WTC11 (cell line): ENCODE measurements around the gene GALNT2. TPM values are rescaled to one million over a fixed set of nuclear protein-coding genes. Genes with fewer than 3 reads are reported as not detected.
A peak's percentile ranks its signal among the peaks of the same experiment; 100 is the strongest.

Experiments used
- ATAC-seq: fragments of 200-7000 bp; cut with Tn5 transposase; 2 replicates; pipeline ENCODE4 v1.10.0; 2021; ENCODE audit warnings: mild to moderate bottlenecking, moderate library complexity
- CTCF ChIA-PET: fragments of 300-600 bp; sonication (Branson Sonifier 250); formaldehyde crosslinking; loops from one replicate; lab custom pipeline; 2021; ENCODE audit warnings: antibody characterized with exemption; lab: Charles Lee
- POLR2A ChIA-PET: fragments of 350-600 bp; sonication (Branson Sonifier 250); formaldehyde crosslinking; loops from one replicate; lab custom pipeline; 2021; ENCODE audit warnings: antibody characterized with exemption; lab: Charles Lee
- DNase-seq: peaks from one replicate; pipeline ENCODE4 v3.0.0; 2021; ENCODE audit warnings: low spot score
- H3K27ac Mint-ChIP-seq: 2 replicates; pipeline ENCODE4 v1.8.0; 2021; ENCODE audit warnings: mixed read lengths
- H3K27me3 Mint-ChIP-seq: 2 replicates; pipeline ENCODE4 v1.8.0; 2021; ENCODE audit warnings: low read depth, mild to moderate bottlenecking, moderate library complexity, mixed read lengths
- H3K36me3 Mint-ChIP-seq: 2 replicates; pipeline ENCODE4 v1.8.0; 2021; ENCODE audit warnings: mixed read lengths
- H3K4me1 Mint-ChIP-seq: 2 replicates; pipeline ENCODE4 v1.8.0; 2022; ENCODE audit warnings: mixed read lengths
- H3K4me3 Mint-ChIP-seq: 2 replicates; pipeline ENCODE4 v1.8.0; 2021; ENCODE audit warnings: mild to moderate bottlenecking, moderate library complexity, mixed read lengths
- H3K9me3 Mint-ChIP-seq: 2 replicates; pipeline ENCODE4 v1.8.0; 2021; ENCODE audit warnings: mixed read lengths
- FOXK1 ChIP-seq: sonication (generic); formaldehyde crosslinking; IDR thresholded peaks from 2 replicates; pipeline ENCODE4 v1.8.0; 2022; ENCODE audit warnings: mild to moderate bottlenecking, moderate library complexity, missing genetic modification reagents
- FOXP1 ChIP-seq: sonication (generic); formaldehyde crosslinking; IDR thresholded peaks from 2 replicates; pipeline ENCODE4 v1.8.0; 2022; ENCODE audit warnings: missing genetic modification reagents, mild to moderate bottlenecking, moderate library complexity, borderline replicate concordance
- NFYB ChIP-seq: sonication (generic); formaldehyde crosslinking; conservative IDR thresholded peaks from 2 replicates; pipeline ENCODE4 v1.8.0; 2022; ENCODE audit warnings: low read depth, missing genetic modification reagents
- NR2C2 ChIP-seq: sonication (generic); formaldehyde crosslinking; IDR thresholded peaks from 2 replicates; pipeline ENCODE4 v1.8.0; 2022; ENCODE audit warnings: mild to moderate bottlenecking, missing genetic modification reagents
- OVOL2 ChIP-seq: fragments of 250-450 bp; sonication (Bioruptor Pico); IDR thresholded peaks from 2 replicates; pipeline ENCODE4 v1.9.0; 2021; ENCODE audit warnings: mild to moderate bottlenecking, borderline replicate concordance
- ZBTB21 ChIP-seq: sonication (generic); formaldehyde crosslinking; IDR thresholded peaks from 2 replicates; pipeline ENCODE4 v1.8.1; 2023; ENCODE audit warnings: mild to moderate bottlenecking, missing genetic modification reagents, borderline replicate concordance
- ZNF317 ChIP-seq: sonication (generic); formaldehyde crosslinking; IDR thresholded peaks from 2 replicates; pipeline ENCODE4 v1.8.1; 2023; ENCODE audit warnings: low read depth, mild to moderate bottlenecking, moderate library complexity, missing genetic modification reagents, borderline replicate concordance
- ZNF396 ChIP-seq: fragments of 250-450 bp; sonication (Bioruptor Pico); IDR thresholded peaks from 2 replicates; pipeline ENCODE4 v1.8.0; 2021; ENCODE audit warnings: mild to moderate bottlenecking, moderate library complexity, borderline replicate concordance
- ZNF423 ChIP-seq: fragments of 250-450 bp; sonication (Bioruptor Pico); IDR thresholded peaks from 2 replicates; pipeline ENCODE4 v2.1.2; 2022; ENCODE audit warnings: mild to moderate bottlenecking, moderate library complexity
- total RNA-seq: library from RNA; stranded (reverse); gene quantifications from 3 replicates; pipeline ENCODE4 v1.2.3, GENCODE V29; 2021
- TF ChIP-seq, protein P1 (sequence below): fragments of 250-450 bp; sonication (Bioruptor Pico); IDR thresholded peaks from 2 replicates; pipeline ENCODE4 v1.8.0; 2021; ENCODE audit warnings: mild to moderate bottlenecking
- TF ChIP-seq, protein P2 (sequence below): sonication (generic); formaldehyde crosslinking; IDR thresholded peaks from 2 replicates; pipeline ENCODE4 v1.8.0; 2023; ENCODE audit warnings: mild to moderate bottlenecking, missing genetic modification reagents
- TF ChIP-seq, protein P3 (sequence below): sonication (generic); formaldehyde crosslinking; IDR thresholded peaks from 2 replicates; pipeline ENCODE4 v1.8.1; 2023; ENCODE audit warnings: mild to moderate bottlenecking, missing genetic modification reagents
- TF ChIP-seq, protein P4 (sequence below): sonication (generic); formaldehyde crosslinking; conservative IDR thresholded peaks from 2 replicates; pipeline ENCODE4 v1.8.1; 2022; ENCODE audit warnings: mild to moderate bottlenecking, missing genetic modification reagents
- TF ChIP-seq, protein P5 (sequence below): sonication (generic); formaldehyde crosslinking; IDR thresholded peaks from 2 replicates; pipeline ENCODE4 v1.8.1; 2023; ENCODE audit warnings: mild to moderate bottlenecking, missing genetic modification reagents, borderline replicate concordance
- TF ChIP-seq, protein P6 (sequence below): sonication (generic); formaldehyde crosslinking; IDR thresholded peaks from 2 replicates; pipeline ENCODE4 v1.8.1; 2022; ENCODE audit warnings: low read depth, mild to moderate bottlenecking, moderate library complexity, missing genetic modification reagents, borderline replicate concordance
- TF ChIP-seq, protein P7 (sequence below): sonication (generic); formaldehyde crosslinking; IDR thresholded peaks from 2 replicates; pipeline ENCODE4 v1.8.1; 2022; ENCODE audit warnings: low read depth, missing genetic modification reagents, borderline replicate concordance

The GALNT2 gene
- total RNA-seq, 1 experiment from 2014 or later: 74.8 TPM

DNA sequence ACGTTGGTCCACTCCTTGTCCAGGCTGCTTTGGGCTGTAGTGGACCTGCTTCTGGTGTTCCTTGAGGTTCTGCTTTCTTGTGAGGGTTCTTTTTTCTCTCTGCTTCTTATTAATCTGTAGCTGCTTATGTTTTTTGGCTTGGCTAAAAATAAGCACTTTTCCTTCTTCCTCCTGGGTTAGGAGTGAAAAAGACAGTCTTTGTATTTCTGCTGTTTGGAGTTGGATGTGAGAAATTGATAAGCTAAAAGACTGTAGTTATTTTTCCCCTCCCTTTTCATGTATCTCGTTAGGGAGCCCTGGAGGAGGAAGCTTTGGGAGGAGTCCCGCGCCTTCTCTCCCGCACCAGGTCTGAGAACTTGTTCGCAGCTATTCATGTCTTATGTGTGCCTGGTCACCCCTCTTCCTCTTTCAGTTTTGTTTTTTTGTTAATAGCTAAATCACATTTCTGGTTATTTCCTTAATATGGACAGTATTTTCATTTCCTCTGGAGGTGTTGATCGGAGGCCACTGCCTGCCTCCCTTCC is 79.0 kb downstream of the GALNT2 start (continued):
- TF ChIP-seq, protein P1, sequence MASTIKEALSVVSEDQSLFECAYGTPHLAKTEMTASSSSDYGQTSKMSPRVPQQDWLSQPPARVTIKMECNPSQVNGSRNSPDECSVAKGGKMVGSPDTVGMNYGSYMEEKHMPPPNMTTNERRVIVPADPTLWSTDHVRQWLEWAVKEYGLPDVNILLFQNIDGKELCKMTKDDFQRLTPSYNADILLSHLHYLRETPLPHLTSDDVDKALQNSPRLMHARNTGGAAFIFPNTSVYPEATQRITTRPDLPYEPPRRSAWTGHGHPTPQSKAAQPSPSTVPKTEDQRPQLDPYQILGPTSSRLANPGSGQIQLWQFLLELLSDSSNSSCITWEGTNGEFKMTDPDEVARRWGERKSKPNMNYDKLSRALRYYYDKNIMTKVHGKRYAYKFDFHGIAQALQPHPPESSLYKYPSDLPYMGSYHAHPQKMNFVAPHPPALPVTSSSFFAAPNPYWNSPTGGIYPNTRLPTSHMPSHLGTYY (CRISPR knock-in tag): no peak

DNA sequence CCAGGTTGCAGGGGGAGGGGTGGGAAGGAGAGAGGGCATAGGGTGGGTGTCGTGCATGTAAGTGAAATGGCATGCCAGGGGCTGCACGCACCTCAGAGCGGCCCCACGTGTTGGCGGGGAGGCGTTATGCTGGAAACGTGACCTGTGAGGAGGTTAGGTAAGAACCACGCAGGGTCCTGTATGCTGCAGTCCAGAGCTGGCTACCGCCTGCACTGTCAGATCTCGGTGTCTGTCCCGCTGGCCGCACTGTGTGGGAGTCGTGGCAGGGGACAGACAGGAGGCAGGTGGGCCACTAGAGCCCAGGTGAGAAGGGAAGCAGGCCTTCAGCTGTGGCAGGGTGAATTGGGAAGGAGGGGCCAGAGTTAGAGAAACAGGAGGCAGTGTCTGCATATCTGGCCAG is 79.7 kb downstream of the GALNT2 start:
- Mint-ChIP-seq H3K9me3 (no peaks in the 10 kb centered on the region), H3K4me3 (no peak overlapping the region), H3K27me3 (no peaks in the 10 kb centered on the region), H3K36me3 (no peaks in the 10 kb centered on the region), H3K4me1 (peaks cover 70% of the 10 kb centered on the region), H3K27ac (peak overlapping the region; percentile 51; the same call in 1 of the 2 replicates)
- ATAC-seq: no peak
- TF ChIP-seq, protein P2, sequence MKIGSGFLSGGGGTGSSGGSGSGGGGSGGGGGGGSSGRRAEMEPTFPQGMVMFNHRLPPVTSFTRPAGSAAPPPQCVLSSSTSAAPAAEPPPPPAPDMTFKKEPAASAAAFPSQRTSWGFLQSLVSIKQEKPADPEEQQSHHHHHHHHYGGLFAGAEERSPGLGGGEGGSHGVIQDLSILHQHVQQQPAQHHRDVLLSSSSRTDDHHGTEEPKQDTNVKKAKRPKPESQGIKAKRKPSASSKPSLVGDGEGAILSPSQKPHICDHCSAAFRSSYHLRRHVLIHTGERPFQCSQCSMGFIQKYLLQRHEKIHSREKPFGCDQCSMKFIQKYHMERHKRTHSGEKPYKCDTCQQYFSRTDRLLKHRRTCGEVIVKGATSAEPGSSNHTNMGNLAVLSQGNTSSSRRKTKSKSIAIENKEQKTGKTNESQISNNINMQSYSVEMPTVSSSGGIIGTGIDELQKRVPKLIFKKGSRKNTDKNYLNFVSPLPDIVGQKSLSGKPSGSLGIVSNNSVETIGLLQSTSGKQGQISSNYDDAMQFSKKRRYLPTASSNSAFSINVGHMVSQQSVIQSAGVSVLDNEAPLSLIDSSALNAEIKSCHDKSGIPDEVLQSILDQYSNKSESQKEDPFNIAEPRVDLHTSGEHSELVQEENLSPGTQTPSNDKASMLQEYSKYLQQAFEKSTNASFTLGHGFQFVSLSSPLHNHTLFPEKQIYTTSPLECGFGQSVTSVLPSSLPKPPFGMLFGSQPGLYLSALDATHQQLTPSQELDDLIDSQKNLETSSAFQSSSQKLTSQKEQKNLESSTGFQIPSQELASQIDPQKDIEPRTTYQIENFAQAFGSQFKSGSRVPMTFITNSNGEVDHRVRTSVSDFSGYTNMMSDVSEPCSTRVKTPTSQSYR (CRISPR knock-in tag): no peak
- no peak for TF ChIP-seq FOXP1 (CRISPR knock-in tag)
- TF ChIP-seq, protein P3, sequence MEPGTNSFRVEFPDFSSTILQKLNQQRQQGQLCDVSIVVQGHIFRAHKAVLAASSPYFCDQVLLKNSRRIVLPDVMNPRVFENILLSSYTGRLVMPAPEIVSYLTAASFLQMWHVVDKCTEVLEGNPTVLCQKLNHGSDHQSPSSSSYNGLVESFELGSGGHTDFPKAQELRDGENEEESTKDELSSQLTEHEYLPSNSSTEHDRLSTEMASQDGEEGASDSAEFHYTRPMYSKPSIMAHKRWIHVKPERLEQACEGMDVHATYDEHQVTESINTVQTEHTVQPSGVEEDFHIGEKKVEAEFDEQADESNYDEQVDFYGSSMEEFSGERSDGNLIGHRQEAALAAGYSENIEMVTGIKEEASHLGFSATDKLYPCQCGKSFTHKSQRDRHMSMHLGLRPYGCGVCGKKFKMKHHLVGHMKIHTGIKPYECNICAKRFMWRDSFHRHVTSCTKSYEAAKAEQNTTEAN: no peak
- no peak for TF ChIP-seq ZBTB21
- TF ChIP-seq FOXK1 (CRISPR knock-in tag): no peak
- TF ChIP-seq ZNF423 (CRISPR knock-in tag): no peak
- TF ChIP-seq, protein P1 (CRISPR knock-in tag): no peak
- no peak for TF ChIP-seq OVOL2 (CRISPR knock-in tag)
- TF ChIP-seq ZNF396: no peak
- TF ChIP-seq NFYB (CRISPR knock-in tag): no peak
- no peak for TF ChIP-seq ZNF317 (CRISPR knock-in tag)
- TF ChIP-seq NR2C2 (CRISPR knock-in tag): no peak
- TF ChIP-seq, protein P4, sequence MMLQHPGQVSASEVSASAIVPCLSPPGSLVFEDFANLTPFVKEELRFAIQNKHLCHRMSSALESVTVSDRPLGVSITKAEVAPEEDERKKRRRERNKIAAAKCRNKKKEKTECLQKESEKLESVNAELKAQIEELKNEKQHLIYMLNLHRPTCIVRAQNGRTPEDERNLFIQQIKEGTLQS (CRISPR knock-in tag): no peak
- ChIA-PET POLR2A (no interaction called here), CTCF (no interaction called here)
- no peak for DNase-seq

DNA sequence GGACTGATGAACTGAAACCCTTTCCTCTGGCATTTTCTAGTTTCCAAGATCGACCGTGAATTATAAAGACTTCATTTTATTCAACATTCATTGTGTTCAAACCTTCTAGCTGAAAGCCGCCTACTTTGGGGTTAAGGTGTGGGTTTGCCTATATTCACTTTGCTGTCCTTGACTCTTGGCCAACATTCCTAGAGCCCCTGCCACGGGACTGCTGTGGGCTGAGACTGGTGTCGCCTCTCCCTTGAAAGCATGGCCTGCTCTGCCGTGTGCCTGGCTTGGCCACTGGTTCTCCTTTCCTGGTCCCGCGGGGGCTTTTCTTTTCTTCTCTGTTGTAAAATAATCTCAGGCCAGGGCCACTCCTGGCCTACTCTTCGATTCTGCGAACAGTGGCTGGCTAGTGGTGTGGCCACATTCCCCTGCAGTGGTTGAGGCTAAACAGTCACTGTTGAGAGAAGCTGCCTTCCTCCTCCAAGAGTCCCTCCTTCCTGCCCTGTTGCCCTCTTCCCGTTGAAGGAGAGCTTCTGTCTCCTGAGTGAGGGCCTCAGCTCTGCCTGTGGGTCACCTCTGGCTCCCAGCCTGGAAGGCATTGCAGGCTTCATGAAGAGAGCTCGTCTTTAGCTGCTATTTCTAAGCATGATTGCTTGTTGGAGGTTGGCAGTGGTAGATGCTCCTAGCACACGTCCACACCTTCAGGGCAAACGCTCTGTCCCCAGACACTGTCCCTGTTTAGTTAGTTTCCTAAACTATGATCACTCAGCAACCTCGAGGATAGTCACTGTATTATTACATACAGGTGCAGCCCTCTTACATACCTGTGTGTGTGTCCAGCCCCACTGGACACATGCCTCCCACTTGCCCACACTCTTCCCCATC is 80.5 kb downstream of the GALNT2 start:
- TF ChIP-seq, protein P5, sequence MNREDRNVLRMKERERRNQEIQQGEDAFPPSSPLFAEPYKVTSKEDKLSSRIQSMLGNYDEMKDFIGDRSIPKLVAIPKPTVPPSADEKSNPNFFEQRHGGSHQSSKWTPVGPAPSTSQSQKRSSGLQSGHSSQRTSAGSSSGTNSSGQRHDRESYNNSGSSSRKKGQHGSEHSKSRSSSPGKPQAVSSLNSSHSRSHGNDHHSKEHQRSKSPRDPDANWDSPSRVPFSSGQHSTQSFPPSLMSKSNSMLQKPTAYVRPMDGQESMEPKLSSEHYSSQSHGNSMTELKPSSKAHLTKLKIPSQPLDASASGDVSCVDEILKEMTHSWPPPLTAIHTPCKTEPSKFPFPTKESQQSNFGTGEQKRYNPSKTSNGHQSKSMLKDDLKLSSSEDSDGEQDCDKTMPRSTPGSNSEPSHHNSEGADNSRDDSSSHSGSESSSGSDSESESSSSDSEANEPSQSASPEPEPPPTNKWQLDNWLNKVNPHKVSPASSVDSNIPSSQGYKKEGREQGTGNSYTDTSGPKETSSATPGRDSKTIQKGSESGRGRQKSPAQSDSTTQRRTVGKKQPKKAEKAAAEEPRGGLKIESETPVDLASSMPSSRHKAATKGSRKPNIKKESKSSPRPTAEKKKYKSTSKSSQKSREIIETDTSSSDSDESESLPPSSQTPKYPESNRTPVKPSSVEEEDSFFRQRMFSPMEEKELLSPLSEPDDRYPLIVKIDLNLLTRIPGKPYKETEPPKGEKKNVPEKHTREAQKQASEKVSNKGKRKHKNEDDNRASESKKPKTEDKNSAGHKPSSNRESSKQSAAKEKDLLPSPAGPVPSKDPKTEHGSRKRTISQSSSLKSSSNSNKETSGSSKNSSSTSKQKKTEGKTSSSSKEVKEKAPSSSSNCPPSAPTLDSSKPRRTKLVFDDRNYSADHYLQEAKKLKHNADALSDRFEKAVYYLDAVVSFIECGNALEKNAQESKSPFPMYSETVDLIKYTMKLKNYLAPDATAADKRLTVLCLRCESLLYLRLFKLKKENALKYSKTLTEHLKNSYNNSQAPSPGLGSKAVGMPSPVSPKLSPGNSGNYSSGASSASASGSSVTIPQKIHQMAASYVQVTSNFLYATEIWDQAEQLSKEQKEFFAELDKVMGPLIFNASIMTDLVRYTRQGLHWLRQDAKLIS (CRISPR knock-in tag): no peak
- TF ChIP-seq, protein P6, sequence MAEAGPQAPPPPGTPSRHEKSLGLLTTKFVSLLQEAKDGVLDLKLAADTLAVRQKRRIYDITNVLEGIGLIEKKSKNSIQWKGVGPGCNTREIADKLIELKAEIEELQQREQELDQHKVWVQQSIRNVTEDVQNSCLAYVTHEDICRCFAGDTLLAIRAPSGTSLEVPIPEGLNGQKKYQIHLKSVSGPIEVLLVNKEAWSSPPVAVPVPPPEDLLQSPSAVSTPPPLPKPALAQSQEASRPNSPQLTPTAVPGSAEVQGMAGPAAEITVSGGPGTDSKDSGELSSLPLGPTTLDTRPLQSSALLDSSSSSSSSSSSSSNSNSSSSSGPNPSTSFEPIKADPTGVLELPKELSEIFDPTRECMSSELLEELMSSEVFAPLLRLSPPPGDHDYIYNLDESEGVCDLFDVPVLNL (CRISPR knock-in tag): no peak
- TF ChIP-seq, protein P7, sequence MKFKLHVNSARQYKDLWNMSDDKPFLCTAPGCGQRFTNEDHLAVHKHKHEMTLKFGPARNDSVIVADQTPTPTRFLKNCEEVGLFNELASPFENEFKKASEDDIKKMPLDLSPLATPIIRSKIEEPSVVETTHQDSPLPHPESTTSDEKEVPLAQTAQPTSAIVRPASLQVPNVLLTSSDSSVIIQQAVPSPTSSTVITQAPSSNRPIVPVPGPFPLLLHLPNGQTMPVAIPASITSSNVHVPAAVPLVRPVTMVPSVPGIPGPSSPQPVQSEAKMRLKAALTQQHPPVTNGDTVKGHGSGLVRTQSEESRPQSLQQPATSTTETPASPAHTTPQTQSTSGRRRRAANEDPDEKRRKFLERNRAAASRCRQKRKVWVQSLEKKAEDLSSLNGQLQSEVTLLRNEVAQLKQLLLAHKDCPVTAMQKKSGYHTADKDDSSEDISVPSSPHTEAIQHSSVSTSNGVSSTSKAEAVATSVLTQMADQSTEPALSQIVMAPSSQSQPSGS (CRISPR knock-in tag): no peak
- POLR2A ChIA-PET: no interaction called here
- DNase-seq (no peak), ATAC-seq (no peak)
- Mint-ChIP-seq H3K4me3 (no peak overlapping the region), H3K27me3 (no peaks in the 10 kb centered on the region), H3K27ac (peak overlapping the region; percentile 10; the same call in 1 of the 2 replicates), H3K9me3 (no peaks in the 10 kb centered on the region), H3K36me3 (no peaks in the 10 kb centered on the region), H3K4me1 (peaks cover 63% of the 10 kb centered on the region)
- CTCF ChIA-PET: no interaction called here
